Astrocyte (in vitro differentiated cells and primary cell): ENCODE data around the gene FOXB2. TPM values are rescaled to one million over a fixed set of nuclear protein-coding genes. Genes with fewer than 3 reads are reported as not detected.
A peak's percentile ranks its signal among the peaks of the same experiment; 100 is the strongest.

Experiments
- DNase-seq: peaks from one replicate; pipeline ENCODE4 v3.0.0-alpha.2; 2010; ENCODE audit warnings: low read depth
- FAIRE-seq: peaks from 2 replicates; lab custom pipeline; 2011; peaks lifted over from hg19 to GRCh38; lab: Jason Lieb, UNC
- H2AFZ ChIP-seq: 2 replicates; pipeline ENCODE4 v1.6.0; 2012; ENCODE audit warnings: low read depth, low read length, inconsistent platforms
- H3K27ac ChIP-seq: 2 replicates; pipeline ENCODE4 v1.5.1; 2011; ENCODE audit warnings: low read depth, low read length, inconsistent platforms
- H3K27me3 ChIP-seq: 2 replicates; pipeline ENCODE4 v1.6.0; 2011; ENCODE audit warnings: low read length, inconsistent platforms; ENCODE audit not compliant: insufficient read depth
- H3K36me3 ChIP-seq: 2 replicates; pipeline ENCODE4 v1.5.1; 2011; ENCODE audit warnings: low read length, inconsistent platforms; ENCODE audit not compliant: insufficient read depth
- H3K4me1 ChIP-seq: 2 replicates; pipeline ENCODE4 v1.5.1; 2011; ENCODE audit warnings: low read length, inconsistent platforms; ENCODE audit not compliant: insufficient read depth
- H3K4me2 ChIP-seq: 2 replicates; pipeline ENCODE4 v1.6.0; 2012; ENCODE audit warnings: low read length, inconsistent platforms
- H3K4me3 ChIP-seq: 2 replicates; pipeline ENCODE4 v1.5.1; 2011; ENCODE audit warnings: low read depth, mild to moderate bottlenecking, low read length, inconsistent platforms; ENCODE audit not compliant: insufficient read depth
- H3K79me2 ChIP-seq: 2 replicates; pipeline ENCODE4 v1.6.0; 2012; ENCODE audit warnings: mild to moderate bottlenecking, low read length, inconsistent platforms; ENCODE audit not compliant: insufficient read depth
- H3K9ac ChIP-seq: 2 replicates; pipeline ENCODE4 v1.6.0; 2012; ENCODE audit warnings: mild to moderate bottlenecking, low read length, inconsistent platforms
- H3K9me3 ChIP-seq: 2 replicates; pipeline ENCODE4 v1.5.1; 2012; ENCODE audit warnings: low read depth, mild to moderate bottlenecking, low read length, inconsistent platforms; ENCODE audit not compliant: insufficient read depth
- H4K20me1 ChIP-seq: 2 replicates; pipeline ENCODE4 v1.6.0; 2012; ENCODE audit warnings: low read length, inconsistent platforms; ENCODE audit not compliant: insufficient read depth
- H3K27ac Mint-ChIP-seq: one replicate; pipeline ENCODE4 v1.8.0; 2021; ENCODE audit warnings: mild to moderate bottlenecking, mixed read lengths; ENCODE audit not compliant: unreplicated experiment
- H3K27me3 Mint-ChIP-seq: one replicate; pipeline ENCODE4 v1.8.0; 2021; ENCODE audit warnings: low read depth, mixed read lengths; ENCODE audit not compliant: unreplicated experiment
- H3K36me3 Mint-ChIP-seq: one replicate; pipeline ENCODE4 v1.8.0; 2021; ENCODE audit warnings: low read depth, mixed read lengths; ENCODE audit not compliant: unreplicated experiment
- H3K4me1 Mint-ChIP-seq: one replicate; pipeline ENCODE4 v1.8.0; 2021; ENCODE audit warnings: low read depth, mixed read lengths; ENCODE audit not compliant: unreplicated experiment
- H3K4me3 Mint-ChIP-seq: one replicate; pipeline ENCODE4 v1.8.0; 2021; ENCODE audit warnings: mild to moderate bottlenecking, moderate library complexity, mixed read lengths; ENCODE audit not compliant: unreplicated experiment
- H3K9me3 Mint-ChIP-seq: one replicate; pipeline ENCODE4 v1.8.0; 2021; ENCODE audit warnings: mild to moderate bottlenecking, mixed read lengths; ENCODE audit not compliant: unreplicated experiment
- CTCF ChIP-seq: IDR thresholded peaks from 2 replicates; pipeline ENCODE4 v1.5.1; 2011; ENCODE audit warnings: low read depth, mild to moderate bottlenecking, inconsistent platforms, low read length, moderate library complexity; ENCODE audit not compliant: insufficient read depth
- EZH2 ChIP-seq: IDR thresholded peaks from 2 replicates; pipeline ENCODE4 v1.6.1; 2012; ENCODE audit warnings: mild to moderate bottlenecking, low read length, inconsistent platforms; ENCODE audit not compliant: insufficient read depth
- total RNA-seq: library from RNA; stranded (reverse); gene quantifications from 2 replicates; pipeline ENCODE4 v1.2.1, GENCODE V29; 2021

FOXB2 gene
- total RNA-seq, 1 donor from 2014 or later: not detected

GRCh38 chr9:77063645-77064285 is 44.3 kb downstream of the FOXB2 start:
- Histone ChIP-seq H3K27ac (no peak overlapping the region), H3K9ac (no peak overlapping the region), H3K9me3 (no peaks in the 10 kb centered on the region), H3K79me2 (no peaks in the 10 kb centered on the region), H3K4me3 (no peak overlapping the region), H3K36me3 (no peaks in the 10 kb centered on the region), H3K27me3 (no peaks in the 10 kb centered on the region), H2AFZ (no peak overlapping the region), H3K4me2 (no peak overlapping the region), H4K20me1 (no peaks in the 10 kb centered on the region), H3K4me1 (no peaks in the 10 kb centered on the region)
- Mint-ChIP-seq H3K36me3 (no peaks in the 10 kb centered on the region), H3K4me1 (peaks cover 4% of the 10 kb centered on the region), H3K4me3 (no peak overlapping the region), H3K9me3 (peaks cover 9% of the 10 kb centered on the region), H3K27ac (peak overlapping the region; percentile 41), H3K27me3 (peaks cover 4% of the 10 kb centered on the region)
- DNase-seq (peak; percentile 75), FAIRE-seq (no peak)
- TF ChIP-seq CTCF (no peak), EZH2 (no peak)

- Mint-ChIP-seq H3K27ac (no peak overlapping the region), H3K36me3 (no peaks in the 10 kb centered on the region), H3K9me3 (peaks cover under 1% of the 10 kb centered on the region), H3K4me1 (peaks cover 4% of the 10 kb centered on the region), H3K27me3 (peaks cover 5% of the 10 kb centered on the region), H3K4me3 (no peak overlapping the region)
- H3K27ac ChIP-seq: no peak overlapping the region
- H4K20me1 ChIP-seq: no peaks in the 10 kb centered on the region
- H3K36me3 ChIP-seq: no peaks in the 10 kb centered on the region
- no peak for DNase-seq
- H3K4me3 ChIP-seq: no peak overlapping the region
- no peak for FAIRE-seq
- H3K9me3 ChIP-seq: no peaks in the 10 kb centered on the region
- TF ChIP-seq EZH2 (no peak), CTCF (no peak)
- H3K27me3 ChIP-seq: no peaks in the 10 kb centered on the region
- no peaks in the 10 kb centered on the region for H3K79me2 ChIP-seq
- H2AFZ ChIP-seq: no peak overlapping the region
- no peak overlapping the region for H3K9ac ChIP-seq
- H3K4me2 ChIP-seq: no peak overlapping the region
- H3K4me1 ChIP-seq: no peaks in the 10 kb centered on the region
Measured at GRCh38 chr9:77066388-77066787, 46.9 kb downstream of the FOXB2 start.

Other genes starting within 250 kb of the FOXB2 start
- 7.7 and 8.7 TPM in 2 replicates for gene PRUNE2, start 113.5 kb upstream of the FOXB2 start, total RNA-seq
- gene VPS13A, start 157.9 kb downstream of the FOXB2 start, total RNA-seq: 31.7 and 34.9 TPM in 2 replicates